HG02970 (cell line): Measurements from ENCODE around the gene MSX1.

Experiments used
- ATAC-seq: cut with Tn5 transposase; IDR thresholded peaks from one replicate; pipeline ENCODE4 v1.9.1; 2021; ENCODE audit warnings: mild to moderate bottlenecking, moderate library complexity, moderate number of reproducible peaks; ENCODE audit not compliant: unreplicated experiment, low FRiP score

MSX1 gene

DNA sequence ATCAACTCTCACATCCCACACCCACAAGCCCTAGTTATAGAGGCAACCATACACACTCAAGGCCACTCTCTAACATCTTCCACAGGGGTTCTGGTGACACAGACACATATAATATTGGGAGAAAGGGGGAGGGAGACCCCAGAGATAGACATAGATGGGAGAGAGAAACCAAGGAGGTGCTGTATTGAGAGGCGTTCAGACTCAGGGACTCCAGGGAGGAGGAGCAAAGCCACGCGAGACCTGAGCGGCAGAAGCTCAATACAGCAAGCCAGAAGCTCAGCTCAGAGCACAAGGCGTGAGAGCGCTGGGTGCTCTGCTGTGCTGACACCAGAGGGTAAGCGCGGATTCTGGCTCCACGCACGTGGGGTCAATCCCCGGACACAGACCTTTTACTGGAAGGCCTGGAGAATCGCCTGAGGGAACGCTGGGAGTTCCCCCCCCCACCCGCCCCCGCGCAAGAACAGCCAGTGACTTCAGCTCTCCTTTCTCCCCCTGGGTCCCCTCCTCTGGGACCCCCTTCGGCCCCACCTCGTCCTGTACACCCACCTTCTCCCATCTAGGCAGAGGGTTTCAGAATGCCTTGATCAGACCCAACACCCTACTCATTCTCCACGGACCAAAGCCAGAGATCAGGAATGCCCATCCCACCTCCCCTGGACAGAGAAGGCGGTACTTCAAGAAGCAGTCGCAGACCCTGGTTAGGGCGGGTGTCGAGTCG is 8.7 kb downstream of the MSX1 start:
- no peak for ATAC-seq

DNA sequence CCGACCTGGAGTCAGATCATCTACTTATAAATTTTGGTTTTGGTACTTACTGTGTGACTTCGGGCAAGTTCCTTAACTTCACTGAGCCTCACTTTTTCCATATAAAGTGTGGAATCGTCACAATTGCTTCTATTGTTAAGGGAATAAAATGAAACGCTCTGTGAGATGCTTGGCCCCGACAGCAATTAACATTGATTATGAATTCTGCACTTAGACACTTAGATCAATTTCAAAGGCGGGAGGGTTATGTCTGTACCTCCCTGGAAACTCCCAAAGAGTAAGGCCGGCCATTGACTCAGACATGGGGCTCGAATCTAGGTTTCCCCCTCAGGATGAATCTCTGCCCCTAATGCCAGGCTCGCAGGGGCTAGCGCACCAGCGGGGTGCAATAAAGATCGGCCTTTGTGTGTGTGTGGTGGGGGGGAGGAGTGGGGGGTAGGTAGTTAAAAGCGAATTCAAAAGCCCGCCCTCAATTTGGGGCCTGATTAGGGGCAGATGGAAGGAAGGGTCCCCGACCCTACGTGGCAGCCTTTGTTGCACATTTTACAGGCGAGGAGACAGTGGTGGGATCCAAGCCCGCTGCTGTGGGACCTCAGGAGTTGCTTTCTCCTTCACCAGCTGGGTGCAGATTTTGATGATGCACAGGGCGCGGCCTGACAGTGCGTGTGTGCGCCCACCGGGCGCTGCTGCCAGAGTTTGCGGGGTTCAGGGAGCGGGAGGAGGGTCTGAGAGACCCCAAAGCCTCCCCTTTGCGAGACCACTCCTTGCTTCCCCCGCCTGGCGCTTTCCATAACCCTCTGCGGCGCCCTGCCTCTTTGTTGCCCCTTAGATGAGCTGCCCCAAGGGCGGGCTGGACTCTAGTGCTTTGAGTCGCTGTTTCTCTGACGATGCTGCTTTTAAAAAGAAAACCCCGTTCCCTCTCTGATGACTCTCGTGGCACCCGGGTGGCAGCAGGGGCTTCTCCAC is 9.6 kb downstream of the MSX1 start:
- ATAC-seq = no peak

DNA sequence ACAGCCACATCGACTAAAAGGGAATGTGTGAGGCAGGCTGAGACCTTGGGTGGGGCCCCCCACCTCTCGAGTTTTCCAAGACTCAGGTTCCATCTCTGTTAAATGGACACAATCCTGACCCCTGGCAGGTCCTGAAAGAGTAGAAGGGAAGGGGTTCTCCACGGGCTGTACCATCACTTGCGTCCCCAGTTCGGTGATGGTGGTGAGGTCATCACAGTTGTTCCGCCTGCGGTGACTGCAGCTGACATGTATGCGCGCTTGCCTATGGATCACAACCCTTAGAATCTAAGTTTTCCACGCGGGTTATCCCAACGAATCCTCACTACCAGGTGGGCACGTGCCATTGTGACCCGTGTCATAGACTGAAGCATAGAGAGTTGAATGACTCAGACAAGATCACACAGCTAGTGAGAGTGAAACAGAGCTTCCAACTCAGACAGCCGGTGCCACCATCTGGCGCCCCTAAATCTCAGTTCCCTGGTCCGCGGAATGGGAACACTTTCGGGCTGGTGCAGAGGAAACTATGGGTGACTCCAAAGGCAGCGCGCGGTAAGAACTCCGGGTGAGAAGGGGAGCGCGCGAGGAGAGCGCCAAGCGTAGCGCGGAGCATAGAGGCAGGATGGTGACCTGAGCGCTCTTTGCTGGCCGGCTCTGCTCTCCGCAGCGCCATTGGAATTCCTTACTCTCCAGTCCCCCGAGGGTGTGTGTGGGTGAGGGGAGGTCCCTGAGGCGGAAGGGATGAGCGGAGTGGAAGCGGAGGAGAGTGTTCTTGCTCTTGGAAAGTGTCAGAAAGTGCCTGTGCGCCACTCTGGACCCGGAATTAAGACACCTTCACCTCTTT is 10.5 kb downstream of the MSX1 start:
- no peak for ATAC-seq

DNA sequence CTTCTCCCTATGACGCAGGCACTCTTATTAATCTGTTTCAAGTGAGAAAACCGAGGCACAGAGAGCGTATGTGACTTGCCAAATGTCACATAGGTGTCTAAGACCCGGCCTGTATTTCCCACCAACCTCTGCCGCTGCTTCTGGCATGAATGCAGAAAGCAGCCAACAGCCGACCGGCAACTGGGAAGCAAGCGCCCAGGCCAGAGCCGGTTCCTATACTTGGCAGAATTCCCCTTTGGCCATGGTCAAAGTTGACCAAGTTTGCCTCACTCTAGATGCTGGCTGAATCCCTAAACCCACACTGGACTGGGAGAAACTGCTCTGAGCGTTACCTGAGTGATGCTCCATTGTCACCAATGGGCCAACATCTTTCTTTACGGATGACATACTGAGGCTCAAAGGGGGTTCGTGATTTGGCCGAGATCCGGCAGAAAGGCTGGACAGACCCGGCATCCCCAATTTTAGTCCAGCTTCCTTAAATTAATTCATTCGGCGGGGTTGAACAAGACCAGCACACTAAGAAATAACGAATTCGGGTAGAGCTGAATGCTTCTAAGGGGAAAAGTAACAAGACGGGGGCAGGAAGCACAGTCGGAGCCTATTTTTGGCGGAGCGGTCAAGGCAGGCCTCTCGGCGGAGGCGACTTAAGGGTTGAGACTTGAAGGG is 11.2 kb downstream of the MSX1 start:
- no peak for ATAC-seq

DNA sequence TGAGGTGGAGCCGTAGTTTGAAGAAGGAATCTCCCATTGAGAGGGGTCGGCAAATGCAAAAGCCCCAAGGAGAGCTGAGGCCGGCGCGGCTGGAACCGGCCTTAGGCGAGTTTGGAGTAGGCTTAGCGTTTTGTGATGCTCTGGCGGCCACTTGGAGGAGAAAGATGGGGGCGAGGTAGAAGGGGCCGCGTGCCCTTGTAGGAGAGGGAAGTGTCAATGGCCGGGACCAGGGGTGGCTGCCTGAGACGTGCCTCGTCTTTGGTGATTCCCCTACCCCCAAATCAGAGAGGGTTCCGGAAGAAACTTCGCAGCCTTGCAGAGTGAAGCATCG is 11.7 kb downstream of the MSX1 start:
- no peak for ATAC-seq

DNA sequence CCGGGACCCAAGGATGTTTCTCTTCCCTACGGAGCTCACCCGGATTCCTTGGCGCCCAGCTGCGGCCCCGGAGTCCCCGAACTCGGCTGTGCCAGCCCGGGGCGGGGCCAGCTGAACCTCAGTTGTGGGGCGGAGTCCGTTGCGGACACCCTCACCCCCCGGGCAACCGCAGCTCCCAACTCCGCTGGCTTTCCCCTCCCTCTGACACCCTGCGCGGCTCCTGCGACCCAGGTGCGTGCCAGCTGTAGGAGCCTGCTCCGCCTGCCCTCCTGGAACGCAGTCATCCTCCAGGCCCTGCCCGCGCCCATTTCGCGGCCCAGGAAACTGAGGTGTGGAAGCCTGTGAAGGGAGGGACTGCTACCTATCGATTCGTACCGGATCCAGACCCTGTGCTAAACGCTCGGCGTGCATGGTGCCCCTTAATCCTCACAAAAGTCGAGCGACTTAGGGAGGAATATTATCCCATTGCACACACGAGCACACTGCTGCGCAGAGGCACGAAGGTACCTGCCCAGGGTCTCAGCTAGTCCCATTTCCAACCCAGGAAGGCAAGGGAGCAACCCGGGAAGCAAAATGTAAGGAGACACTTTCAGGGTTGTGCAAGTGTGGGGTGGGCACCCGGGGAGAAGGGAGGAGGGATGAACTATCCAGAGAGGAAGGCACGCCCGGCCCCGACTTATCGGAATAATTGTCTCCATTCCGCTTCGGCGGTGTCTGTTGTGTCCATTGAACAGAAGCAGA is 12.3 kb downstream of the MSX1 start:
- no peak for ATAC-seq

DNA sequence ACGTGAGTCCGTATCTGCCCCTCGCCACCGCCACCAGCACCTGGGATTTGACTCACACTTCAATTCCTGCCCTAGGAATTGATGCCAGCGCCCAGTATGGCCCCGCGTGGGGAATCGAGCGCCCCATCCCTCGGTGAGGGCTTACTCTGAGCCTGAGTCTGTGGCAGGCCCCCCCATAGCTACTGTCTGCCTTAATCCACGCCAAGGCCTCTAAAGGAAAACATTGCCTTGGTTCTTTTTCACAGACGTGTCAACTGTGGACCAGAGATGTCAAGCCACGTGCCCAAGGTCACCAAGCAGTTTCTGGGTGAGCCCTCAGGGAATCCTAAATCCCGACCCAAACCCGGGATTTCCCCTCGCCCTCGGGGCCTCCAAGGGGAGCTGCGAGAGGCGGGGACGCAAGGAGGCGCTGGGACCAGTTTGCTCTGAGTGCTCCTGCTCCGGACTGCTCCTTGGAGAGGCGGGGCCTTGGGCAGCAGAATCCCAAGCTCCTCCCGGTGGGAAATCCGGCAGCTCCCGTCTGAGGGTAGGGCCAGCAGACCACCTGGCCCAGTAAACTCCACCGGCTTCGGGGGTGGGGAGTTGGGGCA is 12.9 kb downstream of the MSX1 start:
- ATAC-seq = no peak

DNA sequence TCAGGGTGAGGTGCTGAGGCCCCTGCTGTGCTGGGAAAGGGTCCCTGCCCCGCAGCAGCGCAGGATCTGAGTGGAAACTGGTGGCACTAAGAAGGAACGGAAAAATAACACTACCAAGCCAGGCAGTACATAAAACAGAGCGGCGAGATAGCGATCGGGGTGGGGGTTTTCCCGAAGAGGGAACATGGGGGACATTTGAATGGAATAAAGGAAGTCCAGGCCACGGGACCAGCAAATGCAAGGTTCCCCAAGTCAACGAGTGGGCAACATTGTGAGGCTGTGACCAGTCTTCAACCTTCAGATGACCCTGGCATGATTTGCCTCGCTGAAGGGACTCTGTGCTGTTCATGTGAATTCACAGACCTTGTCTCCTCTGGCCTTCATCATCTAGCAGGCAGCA is 13.7 kb downstream of the MSX1 start:
- no peak for ATAC-seq

DNA sequence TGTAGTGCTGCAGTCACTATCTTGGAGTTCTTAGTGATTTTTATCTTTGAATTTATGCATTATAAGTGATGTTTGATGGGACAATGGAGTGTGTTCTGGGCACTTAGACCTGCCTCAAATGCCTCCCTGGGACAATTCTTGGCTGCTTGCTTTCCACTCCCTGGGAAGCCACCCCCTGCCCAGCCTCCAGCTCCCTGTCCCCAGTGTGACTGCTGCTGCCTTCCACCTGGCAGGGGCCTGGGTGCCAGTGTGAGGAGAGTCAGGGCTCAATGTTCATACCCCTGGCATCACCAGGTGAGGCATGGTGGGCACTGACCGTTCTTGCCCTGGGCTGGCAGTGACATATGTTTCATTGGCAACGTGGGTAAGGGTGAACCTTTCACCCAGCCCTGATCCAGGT is 14.8 kb downstream of the MSX1 start:
- ATAC-seq = no peak

DNA sequence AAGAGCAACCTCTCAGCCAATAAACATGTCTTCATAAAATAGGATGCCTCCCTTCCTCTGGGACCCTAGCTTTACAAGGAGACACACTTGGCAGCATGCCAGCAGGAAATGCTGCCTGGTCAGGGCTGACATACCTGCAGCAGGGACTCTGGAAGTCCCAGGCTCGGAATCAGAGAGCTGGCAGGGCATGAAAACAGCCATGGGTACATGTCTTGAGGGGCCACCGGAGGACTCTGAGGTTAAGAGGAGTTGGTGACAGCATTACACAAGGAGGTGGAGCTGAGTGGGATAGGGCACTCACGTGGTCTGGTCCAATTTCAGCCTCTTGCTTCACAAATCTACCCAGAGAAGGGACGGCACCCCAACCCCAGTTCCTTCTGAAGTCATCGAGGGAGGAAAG is 15.7 kb downstream of the MSX1 start:
- ATAC-seq = no peak

DNA sequence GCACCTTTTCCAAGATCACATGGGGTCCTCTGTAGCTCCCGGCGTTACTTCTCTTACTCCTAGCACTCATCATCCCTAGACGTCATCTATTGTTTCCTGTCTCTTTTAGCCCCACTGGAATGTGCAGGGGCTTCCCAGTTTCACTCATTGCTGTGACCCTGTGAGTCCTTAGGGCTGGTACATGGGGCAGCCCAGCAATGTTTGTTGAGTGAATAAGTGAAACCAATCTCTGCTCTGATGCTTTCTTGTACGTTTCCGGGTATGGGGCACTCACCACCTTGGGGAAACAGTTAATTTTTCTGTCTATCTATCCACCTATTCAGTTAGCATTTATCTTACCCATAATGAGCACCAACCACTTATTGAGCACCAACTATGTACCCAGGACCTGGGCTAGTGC is 16.1 kb downstream of the MSX1 start:
- ATAC-seq = no peak

DNA sequence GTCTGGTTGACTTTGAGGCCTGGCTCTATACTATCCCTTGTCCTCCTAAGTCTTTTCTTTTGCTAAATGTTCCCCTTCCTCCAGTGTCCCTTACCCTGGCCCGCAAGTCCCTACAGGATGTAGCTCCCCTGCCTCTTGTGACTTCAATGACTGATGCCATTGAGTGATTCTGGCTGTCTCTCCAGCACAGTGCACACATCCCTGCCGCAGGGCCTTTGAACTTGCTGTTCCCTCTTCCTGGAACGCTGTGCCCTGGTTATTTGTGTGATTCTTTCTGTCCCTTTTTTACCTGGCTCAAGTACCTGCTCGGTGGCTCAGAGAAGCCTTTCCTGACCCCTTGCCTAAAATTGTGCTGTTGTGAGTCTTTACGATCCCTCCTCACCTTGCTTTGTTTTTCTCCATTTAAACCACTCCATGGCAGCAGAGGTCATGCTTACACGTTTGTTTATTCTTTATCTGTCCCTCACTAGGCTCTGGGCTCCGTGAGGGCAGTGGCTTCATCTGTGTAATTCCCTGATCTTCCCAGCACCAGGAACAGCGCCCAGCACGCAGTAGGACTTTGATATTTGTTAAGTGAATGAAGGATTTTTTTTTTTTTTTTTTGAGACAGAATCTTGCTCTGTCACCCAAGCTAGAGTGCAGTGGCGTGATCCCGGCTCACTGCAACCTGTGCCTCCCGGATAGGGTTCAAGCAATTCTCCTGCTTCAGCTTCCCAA is 17.6 kb downstream of the MSX1 start:
- ATAC-seq = no peak

DNA sequence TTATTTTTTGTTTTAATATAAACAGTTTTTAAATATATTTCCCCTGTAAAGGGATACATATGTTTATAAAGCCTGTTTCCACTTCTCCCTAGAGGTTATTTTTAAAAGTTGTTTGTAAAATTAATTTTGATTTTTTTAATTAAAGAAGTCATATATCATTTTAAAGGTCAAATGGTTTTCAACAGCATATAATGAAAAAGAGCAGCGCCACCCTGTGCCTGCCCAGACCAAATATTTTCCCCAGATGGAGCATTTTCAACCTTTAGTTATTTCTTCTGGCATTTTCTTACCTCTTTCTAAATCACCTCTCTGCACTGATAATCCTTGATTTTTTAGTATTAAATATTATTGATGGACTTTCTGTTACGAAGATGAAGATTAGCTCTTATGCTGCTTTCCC is 21.0 kb downstream of the MSX1 start:
- ATAC-seq = no peak

DNA sequence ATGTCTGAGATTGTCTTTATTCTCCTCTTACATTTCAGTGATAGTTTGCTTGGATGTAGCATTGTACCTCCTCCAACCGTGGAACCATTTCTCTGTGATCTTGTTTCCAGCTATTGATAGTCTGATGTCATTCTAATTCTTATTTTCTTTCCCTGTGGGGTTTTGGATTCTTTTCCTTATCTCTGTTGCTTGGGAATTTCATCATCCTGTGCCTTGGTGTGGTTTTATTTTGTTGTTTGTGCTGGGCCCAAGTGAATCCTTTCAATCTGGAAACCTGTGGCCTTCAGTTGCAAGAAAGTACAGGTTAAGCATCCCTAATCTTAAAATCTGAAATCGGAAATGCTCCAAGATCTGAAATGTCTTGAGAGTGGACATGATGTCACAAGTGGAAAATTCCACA is 22.0 kb downstream of the MSX1 start:
- no peak for ATAC-seq

DNA sequence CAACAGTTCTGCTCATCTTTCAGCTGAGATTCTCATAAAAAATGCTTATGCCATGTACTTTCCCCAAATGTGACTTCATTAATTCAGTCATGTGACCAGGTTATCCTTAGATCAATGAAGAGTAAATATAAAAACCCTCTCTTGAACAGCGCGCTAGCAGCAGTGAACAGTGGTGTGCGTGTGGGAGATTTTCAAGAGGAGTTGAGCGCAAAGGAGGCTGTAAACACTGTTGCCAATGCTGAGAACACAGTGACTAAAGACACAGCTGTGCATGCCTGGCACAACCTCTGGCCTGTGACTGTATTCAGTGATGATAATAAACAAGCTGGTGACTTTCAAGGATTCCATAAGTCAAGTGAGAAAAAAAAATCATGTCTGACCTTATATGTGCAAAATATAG is 25.1 kb downstream of the MSX1 start:
- ATAC-seq = no peak

DNA sequence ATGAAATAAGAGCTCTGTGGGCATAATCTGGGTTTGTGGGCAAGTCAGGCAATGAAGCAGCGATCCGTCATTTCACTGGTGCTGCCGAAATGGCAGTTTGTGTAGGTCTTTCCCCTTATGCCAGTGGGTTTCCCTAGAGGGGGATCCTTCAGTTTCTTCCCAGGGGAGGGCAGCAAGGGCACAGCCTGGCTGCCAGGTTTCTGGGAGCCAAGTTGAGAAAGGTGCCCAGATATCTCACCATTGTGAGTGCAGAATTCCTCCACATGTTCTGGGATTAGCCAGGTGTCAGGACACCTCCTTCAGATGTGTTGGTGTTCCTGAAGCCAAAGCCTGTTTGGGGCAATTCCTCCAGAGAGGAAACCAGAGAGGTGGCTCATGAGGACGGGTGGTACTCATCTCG is 28.0 kb downstream of the MSX1 start:
- no peak for ATAC-seq

DNA sequence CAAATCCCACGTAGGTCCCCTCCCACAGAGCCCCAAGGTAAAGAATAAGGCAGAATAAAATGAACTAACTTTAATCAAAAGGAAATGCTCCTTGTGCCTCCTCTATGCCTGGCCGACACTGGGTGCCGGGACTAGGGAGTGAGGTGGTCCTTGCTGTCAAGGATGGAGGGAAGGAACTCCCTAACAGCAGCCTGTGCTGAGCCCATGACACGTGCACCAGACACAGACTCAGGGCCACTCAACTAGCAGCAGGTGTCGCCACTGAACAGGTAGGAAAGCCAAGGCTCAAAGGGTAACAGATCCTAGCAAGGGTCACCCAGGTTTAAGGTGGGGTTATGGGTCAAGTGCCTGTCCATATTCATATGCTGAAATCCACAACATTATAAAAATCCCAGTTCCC is 29.2 kb downstream of the MSX1 start:
- ATAC-seq = no peak

DNA sequence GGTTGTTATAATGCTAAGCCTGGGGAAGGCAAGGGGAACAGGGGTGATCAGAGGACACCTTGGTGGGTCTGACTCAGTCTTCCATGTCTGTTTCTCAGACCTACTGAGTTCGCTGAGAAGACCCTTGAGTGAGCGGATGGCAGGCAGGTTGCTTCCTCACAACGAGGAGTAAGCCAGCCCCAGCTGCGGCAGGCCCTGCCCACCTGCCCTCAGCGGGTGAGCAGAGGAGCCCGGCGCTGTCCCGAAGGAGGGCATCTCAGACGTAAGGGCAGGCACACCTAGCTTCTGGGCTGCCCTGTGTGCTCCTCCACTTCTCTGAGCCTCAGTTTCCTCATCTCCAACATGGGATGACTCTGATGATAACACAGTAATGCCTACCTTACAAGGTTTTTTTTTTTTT is 30.3 kb downstream of the MSX1 start:
- ATAC-seq = no peak
